Right lobe of liver (tissue), 4 donors: Measurements from ENCODE around the gene MAP4K2.

Experiments
- CTCF ChIP-seq, 4 donors: fragments of 200-600 bp in 3 of 4; fragments of 450-650 bp in 1 of 4; IDR thresholded peaks; one replicate each; pipeline versions ENCODE4 v1.5.1 to v1.8.0; 2016 to 2022; ENCODE audit warnings: antibody characterized with exemption in 4 of 4, mild to moderate bottlenecking in 2 of 4
- POLR2A ChIP-seq: fragments of 450-650 bp; IDR thresholded peaks from one replicate; pipeline ENCODE4 v1.6.1; 2017; ENCODE audit warnings: antibody characterized with exemption, mild to moderate bottlenecking
- donor health status: DM: no; HTN: no; CAD: no.
- donor health status: DM: no; HTN: no; CAD: no.
- donor health status: DM: no; HTN: yes; CAD: no.

GRCh38 chr11:64794526-64794925 is 8.5 kb downstream of the MAP4K2 start:
- TF ChIP-seq CTCF (IDR thresholded peaks at IDR 0.05), result no peak
- TF ChIP-seq POLR2A, result no peak
